Liver (tissue), 9 donors: ENCODE data around the gene VGF. TPM values are rescaled to one million over a fixed set of nuclear protein-coding genes. Genes with fewer than 3 reads are reported as not detected.

Experiments
- DNase-seq: peaks from one replicate; pipeline ENCODE4 v3.0.0-alpha.2; 2017; ENCODE audit warnings: low spot score
- H3K27ac ChIP-seq, 2 donors: one replicate each; pipeline ENCODE4 v1.7.0; 2013; ENCODE audit warnings: inconsistent platforms in 2 of 2, low read length in 2 of 2, control low read depth in 1 of 2, low read depth in 1 of 2, mild to moderate bottlenecking in 1 of 2
- H3K27me3 ChIP-seq, 4 donors: one replicate each; pipeline versions ENCODE4 v1.6.1 to v1.7.0; 2013; ENCODE audit warnings: low read length in 3 of 4, inconsistent platforms in 1 of 4, mild to moderate bottlenecking in 1 of 4, moderate library complexity in 1 of 4; ENCODE audit not compliant: control insufficient read depth in 4 of 4, insufficient read depth in 4 of 4
- H3K36me3 ChIP-seq, 4 donors: one replicate each; pipeline versions ENCODE4 v1.6.1 to v1.7.0; 2013; ENCODE audit warnings: low read length in 3 of 4, mild to moderate bottlenecking in 3 of 4, low read depth in 1 of 4, moderate library complexity in 1 of 4; ENCODE audit not compliant: control insufficient read depth in 4 of 4, insufficient read depth in 3 of 4
- H3K4me1 ChIP-seq, 4 donors: one replicate each; pipeline versions ENCODE4 v1.6.1 to v1.7.0; 2013; ENCODE audit warnings: low read length in 3 of 4, mild to moderate bottlenecking in 3 of 4, moderate library complexity in 1 of 4; ENCODE audit not compliant: control insufficient read depth in 4 of 4, insufficient read depth in 4 of 4
- H3K4me3 ChIP-seq, 3 donors: one replicate each; pipeline versions ENCODE4 v1.6.1 to v1.7.0; 2013; ENCODE audit warnings: low read length in 3 of 3, control low read depth in 1 of 3, low read depth in 1 of 3, mild to moderate bottlenecking in 1 of 3
- H3K9ac ChIP-seq, 2 donors: one replicate each; pipeline ENCODE4 v1.7.0; 2013; ENCODE audit warnings: low read length in 2 of 2, mild to moderate bottlenecking in 2 of 2, moderate library complexity in 2 of 2, control low read depth in 1 of 2, low read depth in 1 of 2
- H3K9me3 ChIP-seq, 4 donors: one replicate each; pipeline versions ENCODE4 v1.6.1 to v1.7.0; 2013; ENCODE audit warnings: low read length in 3 of 4; ENCODE audit not compliant: control insufficient read depth in 4 of 4
- ATF3 ChIP-seq: IDR thresholded peaks from 2 replicates; pipeline ENCODE4 v1.6.1; 2016; ENCODE audit warnings: antibody characterized with exemption
- CTCF ChIP-seq: fragments of 150-350 bp; IDR thresholded peaks from 2 replicates; pipeline ENCODE4 v1.5.1; 2017; ENCODE audit warnings: improper control_type of control experiment, low read depth, low read length; ENCODE audit not compliant: missing input control
- EGR1 ChIP-seq, 2 donors: IDR thresholded peaks; 2 replicates each; pipeline ENCODE4 v1.6.1; 2016 to 2018; ENCODE audit warnings: antibody characterized with exemption in 2 of 2, low read depth in 2 of 2
- FOXA1 ChIP-seq: IDR thresholded peaks from 2 replicates; pipeline ENCODE4 v1.6.1; 2016; ENCODE audit warnings: antibody characterized with exemption
- FOXA2 ChIP-seq: IDR thresholded peaks from 2 replicates; pipeline ENCODE4 v1.6.1; 2016; ENCODE audit warnings: antibody characterized with exemption
- GABPA ChIP-seq, 2 donors: IDR thresholded peaks in 1 of 2; conservative IDR thresholded peaks in 1 of 2; 2 replicates each; pipeline ENCODE4 v1.6.1; 2016; ENCODE audit warnings: antibody characterized with exemption in 2 of 2, mild to moderate bottlenecking in 1 of 2, moderate library complexity in 1 of 2
- HNF4A ChIP-seq, 2 donors: conservative IDR thresholded peaks; 2 replicates each; pipeline ENCODE4 v1.6.1; 2016; ENCODE audit warnings: antibody characterized with exemption in 2 of 2, mild to moderate bottlenecking in 2 of 2
- HNF4G ChIP-seq: IDR thresholded peaks from 2 replicates; pipeline ENCODE4 v1.6.1; 2016; ENCODE audit warnings: antibody characterized with exemption
- JUND ChIP-seq, 2 donors: IDR thresholded peaks; 2 replicates each; pipeline ENCODE4 v1.6.1; 2016; ENCODE audit warnings: antibody characterized with exemption in 2 of 2
- MAX ChIP-seq: IDR thresholded peaks from 2 replicates; pipeline ENCODE4 v1.6.1; 2016; ENCODE audit warnings: antibody characterized with exemption
- NR2F2 ChIP-seq: IDR thresholded peaks from 2 replicates; pipeline ENCODE4 v1.6.1; 2016; ENCODE audit warnings: antibody characterized with exemption
- RAD21 ChIP-seq, 2 donors: IDR thresholded peaks; 2 replicates each; pipeline ENCODE4 v1.6.1; 2016; ENCODE audit warnings: antibody characterized with exemption in 2 of 2, mild to moderate bottlenecking in 2 of 2
- REST ChIP-seq: IDR thresholded peaks from 2 replicates; pipeline ENCODE4 v1.6.1; 2016; ENCODE audit warnings: antibody characterized with exemption, mild to moderate bottlenecking
- RXRA ChIP-seq, 2 donors: IDR thresholded peaks; 2 replicates each; pipeline ENCODE4 v1.6.1; 2017 to 2018; ENCODE audit warnings: antibody characterized with exemption in 2 of 2, mild to moderate bottlenecking in 1 of 2
- SP1 ChIP-seq: IDR thresholded peaks from 2 replicates; pipeline ENCODE4 v1.6.1; 2018; ENCODE audit warnings: antibody characterized with exemption, mild to moderate bottlenecking
- TAF1 ChIP-seq: conservative IDR thresholded peaks from 2 replicates; pipeline ENCODE4 v1.6.1; 2016; ENCODE audit warnings: antibody characterized with exemption, mild to moderate bottlenecking
- YY1 ChIP-seq: IDR thresholded peaks from 2 replicates; pipeline ENCODE4 v1.6.1; 2016; ENCODE audit warnings: antibody characterized with exemption, mild to moderate bottlenecking
- ZBTB33 ChIP-seq: IDR thresholded peaks from 2 replicates; pipeline ENCODE4 v1.6.1; 2016; ENCODE audit warnings: antibody characterized with exemption
- WGBS: extraction: QIAGEN DNeasy Blood & Tissue Kit; methylation state at CpG from one replicate; pipeline ENCODE4 v1.1.7; 2013; 5-methylcytosine and 5-hydroxymethylcytosine counted together
- polyA plus RNA-seq, 2 donors: library from polyadenylated mRNA; stranded (reverse) in 1 of 2; unstranded in 1 of 2; fragments of 200-250 nt in 1 of 2; fragments of >200 nt in 1 of 2; fragmentation: Nextera tagmentation in 1 of 2; extraction: Ambion mirVana in 1 of 2; gene quantifications; one replicate each; pipeline versions ENCODE4 v1.2.1 to v1.2.3, GENCODE V29; 2013 to 2015
- total RNA-seq, 2 donors: library from RNA; depleted of rRNA; stranded (reverse); fragments of >200 nt; gene quantifications; one replicate each; pipeline ENCODE4 v1.2.3, GENCODE V29; 2014
- donor health status: healthy.
- donor health status: healthy.
- donor health status: healthy.
- donor health status: healthy.
- donor health status: healthy.

Gene VGF
- total and polyA plus RNA-seq, 4 donors, result not detected

- Histone ChIP-seq H3K27ac (peak overlapping the region; percentile 83 to 96), H3K9ac (peak overlapping the region in 1 of 2 donors; percentile 81), H3K4me3 (no peak overlapping the region), H3K36me3 (peaks cover 0 to 4% (median 0%) of the 10 kb centered on the region in 4 donors), H3K9me3 (no peaks in the 10 kb centered on the region), H3K4me1 (peaks cover 21 to 51% (median 31%) of the 10 kb centered on the region in 4 donors), H3K27me3 (no peaks in the 10 kb centered on the region)
- peak in 1 of 2 donors; percentile 28 for TF ChIP-seq EGR1 (IDR thresholded peaks at IDR 0.05; ENCODE audit: low read depth in 2 of 2)
- TF ChIP-seq SP1, result peak; percentile 67
- TF ChIP-seq MAX, result peak; percentile 46
- TF ChIP-seq NR2F2, result no peak
- TF ChIP-seq HNF4A (conservative IDR thresholded peaks at IDR 0.05), result peak; percentile 48 to 57
- TF ChIP-seq ATF3, result no peak
- peak; percentile 44 for TF ChIP-seq FOXA2
- peak; percentile 59 for TF ChIP-seq REST
- no peak for TF ChIP-seq FOXA1
- no peak for TF ChIP-seq HNF4G
- no peak for TF ChIP-seq ZBTB33
- peak; percentile 58 to 77 for TF ChIP-seq RXRA (IDR thresholded peaks at IDR 0.05)
- no peak for TF ChIP-seq CTCF
- TF ChIP-seq TAF1, result no peak
- TF ChIP-seq JUND (IDR thresholded peaks at IDR 0.05), result peak in 1 of 2 donors; percentile 61
- TF ChIP-seq YY1, result peak; percentile 59
- TF ChIP-seq RAD21 (IDR thresholded peaks at IDR 0.05), result peak; percentile 21 to 44
- peak in 1 of 2 donors; percentile 48 for TF ChIP-seq GABPA (IDR thresholded peaks at IDR 0.05 in 1 of 2, conservative IDR thresholded peaks at IDR 0.05 in 1 of 2)
- DNase-seq, result no peak
- WGBS, result 25% methylated on average over 7 of the region's 7 CpGs
Measured at GRCh38 chr7:101124376-101125056, 40.9 kb downstream of the VGF start.
